ENCODE data around the gene RAB10.

DNA sequence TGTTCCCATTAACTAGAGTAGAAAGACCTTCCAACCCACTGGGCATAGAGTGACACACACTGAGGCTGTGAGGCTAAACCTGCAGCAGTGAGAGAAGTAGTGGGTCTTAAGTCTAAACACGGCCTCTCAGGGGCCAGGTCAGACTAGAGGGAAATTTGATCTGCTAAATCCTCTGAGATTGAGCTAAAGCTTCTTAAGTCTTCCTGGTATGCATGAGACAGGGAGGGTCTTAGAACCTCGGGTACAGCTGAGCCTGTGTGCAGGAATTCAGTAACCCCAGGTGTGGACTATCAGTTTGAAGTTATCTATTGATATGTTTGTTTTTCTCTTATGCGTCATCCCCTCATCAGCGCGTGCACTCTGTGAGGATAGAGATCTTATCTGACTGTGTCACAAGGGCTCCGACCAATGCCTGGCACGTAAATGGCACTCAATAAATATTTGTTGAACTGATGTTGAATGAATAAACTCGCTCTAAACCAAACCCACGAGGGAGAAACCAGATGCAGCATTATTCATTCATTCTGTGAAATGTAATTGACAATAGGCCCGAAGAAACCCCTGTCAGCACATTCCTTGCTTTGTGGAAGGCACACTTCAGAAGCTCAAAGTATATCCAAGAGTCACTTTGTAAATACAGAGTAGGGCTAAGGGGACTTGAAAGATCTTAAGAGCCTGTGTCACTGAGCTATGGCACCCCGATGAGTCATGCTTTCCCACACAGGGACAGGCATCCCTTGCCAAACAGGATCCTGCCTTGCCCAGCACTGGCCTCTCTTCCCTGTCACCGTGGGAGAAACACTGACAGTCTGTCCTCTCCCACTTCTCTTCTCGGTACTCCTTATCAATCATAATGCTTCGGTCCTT lies 21.7 kb upstream of the RAB10 start:
- TF ChIP-seq ZNF318 (CRISPR knock-in tag; IDR thresholded peaks at IDR 0.05): no peak
- TF ChIP-seq ZNF501 (CRISPR knock-in tag; IDR thresholded peaks at IDR 0.05): no peak
- peak; percentile 69 for TF ChIP-seq NCOA2 (CRISPR knock-in tag; IDR thresholded peaks at IDR 0.05)
- TF ChIP-seq, protein P1, sequence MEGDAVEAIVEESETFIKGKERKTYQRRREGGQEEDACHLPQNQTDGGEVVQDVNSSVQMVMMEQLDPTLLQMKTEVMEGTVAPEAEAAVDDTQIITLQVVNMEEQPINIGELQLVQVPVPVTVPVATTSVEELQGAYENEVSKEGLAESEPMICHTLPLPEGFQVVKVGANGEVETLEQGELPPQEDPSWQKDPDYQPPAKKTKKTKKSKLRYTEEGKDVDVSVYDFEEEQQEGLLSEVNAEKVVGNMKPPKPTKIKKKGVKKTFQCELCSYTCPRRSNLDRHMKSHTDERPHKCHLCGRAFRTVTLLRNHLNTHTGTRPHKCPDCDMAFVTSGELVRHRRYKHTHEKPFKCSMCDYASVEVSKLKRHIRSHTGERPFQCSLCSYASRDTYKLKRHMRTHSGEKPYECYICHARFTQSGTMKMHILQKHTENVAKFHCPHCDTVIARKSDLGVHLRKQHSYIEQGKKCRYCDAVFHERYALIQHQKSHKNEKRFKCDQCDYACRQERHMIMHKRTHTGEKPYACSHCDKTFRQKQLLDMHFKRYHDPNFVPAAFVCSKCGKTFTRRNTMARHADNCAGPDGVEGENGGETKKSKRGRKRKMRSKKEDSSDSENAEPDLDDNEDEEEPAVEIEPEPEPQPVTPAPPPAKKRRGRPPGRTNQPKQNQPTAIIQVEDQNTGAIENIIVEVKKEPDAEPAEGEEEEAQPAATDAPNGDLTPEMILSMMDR (CRISPR knock-in tag; IDR thresholded peaks at IDR 0.05): no peak
- TF ChIP-seq ZNF891 (CRISPR knock-in tag; IDR thresholded peaks at IDR 0.05): no peak

Measured in HepG2 (cell line).